ENCODE measurements around the gene SLFNL1.

SLFNL1 gene

GRCh38 chr1:40986328-40986783 is 35.2 kb downstream of the SLFNL1 start:
- no peak for DNase-seq (ENCODE audit: low spot score)

DNA sequence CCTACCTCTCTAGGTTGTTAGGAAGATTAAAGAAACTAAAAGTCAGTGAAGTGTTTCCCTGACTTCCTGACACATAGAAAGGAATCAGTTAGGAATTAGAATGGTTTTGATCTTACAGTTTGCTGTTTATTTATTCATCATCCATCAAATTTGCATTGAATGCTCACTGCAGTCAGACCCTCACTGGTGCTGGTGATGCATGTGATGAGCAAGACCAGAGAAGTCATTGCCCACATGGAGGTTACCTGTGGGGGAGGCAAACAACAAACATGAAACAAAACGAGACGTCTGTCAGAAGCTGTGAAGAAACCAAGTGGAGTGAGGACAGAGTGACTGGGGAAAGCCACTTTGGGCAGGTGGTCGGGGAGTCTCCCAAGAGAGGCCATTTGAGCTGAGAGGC is 35.6 kb downstream of the SLFNL1 start:
- no peak for DNase-seq (ENCODE audit: low spot score)

- DNase-seq (ENCODE audit: low spot score): no peak
These were observed 36.4 kb downstream of the SLFNL1 start for GRCh38 chr1:40985161-40985560.

GRCh38 chr1:40984531-40984930 is 37.0 kb downstream of the SLFNL1 start:
- no peak for DNase-seq (ENCODE audit: low spot score)

- peak; percentile 51 for DNase-seq (ENCODE audit: low spot score)
These were observed 37.5 kb downstream of the SLFNL1 start for GRCh38 chr1:40984066-40984465.

DNA sequence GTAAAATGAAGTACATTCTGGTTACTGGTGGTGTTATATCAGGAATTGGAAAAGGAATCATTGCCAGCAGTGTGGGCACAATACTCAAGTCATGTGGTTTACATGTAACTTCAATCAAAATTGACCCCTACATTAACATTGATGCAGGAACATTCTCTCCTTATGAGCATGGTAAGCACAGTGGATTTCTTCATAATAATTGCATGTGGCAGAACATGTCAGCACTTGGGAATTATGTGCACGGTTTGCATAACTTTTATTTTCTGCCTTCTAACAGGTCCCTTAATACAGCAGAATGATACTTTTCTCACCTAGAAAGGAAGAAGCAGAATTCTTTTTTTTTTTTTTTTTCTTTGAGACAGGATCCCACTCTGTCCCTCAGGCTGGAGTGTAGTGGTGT is 38.2 kb downstream of the SLFNL1 start:
- no peak for DNase-seq (ENCODE audit: low spot score)

DNA sequence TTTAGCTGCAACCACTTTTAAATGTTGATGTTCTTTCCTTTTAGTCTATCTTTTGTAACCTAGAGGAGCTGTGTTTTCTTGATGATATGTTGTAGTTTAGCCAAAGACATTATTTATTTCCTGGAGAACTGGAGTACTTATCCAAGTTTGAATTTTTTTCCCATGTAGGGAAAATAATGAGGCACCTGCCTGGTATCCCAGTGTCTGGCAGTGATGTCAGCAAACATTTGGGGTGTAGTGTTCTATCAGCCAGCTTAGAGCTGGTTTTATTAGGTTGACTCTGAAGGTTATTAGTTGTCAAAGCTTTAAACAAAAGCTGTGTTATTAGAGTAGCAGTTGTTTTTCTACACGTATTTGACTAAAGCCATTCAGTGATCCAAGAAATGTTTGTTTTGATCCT is 38.8 kb downstream of the SLFNL1 start:
- DNase-seq (ENCODE audit: low spot score): no peak

- peak; percentile 42 for DNase-seq (ENCODE audit: low spot score)
These were observed 39.7 kb downstream of the SLFNL1 start for GRCh38 chr1:40981691-40982448.

GRCh38 chr1:40980453-40981121 is 40.9 kb downstream of the SLFNL1 start:
- DNase-seq (ENCODE audit: low spot score): no peak

GRCh38 chr1:40980068-40980452 is 41.5 kb downstream of the SLFNL1 start:
- DNase-seq (ENCODE audit: low spot score): no peak

DNA sequence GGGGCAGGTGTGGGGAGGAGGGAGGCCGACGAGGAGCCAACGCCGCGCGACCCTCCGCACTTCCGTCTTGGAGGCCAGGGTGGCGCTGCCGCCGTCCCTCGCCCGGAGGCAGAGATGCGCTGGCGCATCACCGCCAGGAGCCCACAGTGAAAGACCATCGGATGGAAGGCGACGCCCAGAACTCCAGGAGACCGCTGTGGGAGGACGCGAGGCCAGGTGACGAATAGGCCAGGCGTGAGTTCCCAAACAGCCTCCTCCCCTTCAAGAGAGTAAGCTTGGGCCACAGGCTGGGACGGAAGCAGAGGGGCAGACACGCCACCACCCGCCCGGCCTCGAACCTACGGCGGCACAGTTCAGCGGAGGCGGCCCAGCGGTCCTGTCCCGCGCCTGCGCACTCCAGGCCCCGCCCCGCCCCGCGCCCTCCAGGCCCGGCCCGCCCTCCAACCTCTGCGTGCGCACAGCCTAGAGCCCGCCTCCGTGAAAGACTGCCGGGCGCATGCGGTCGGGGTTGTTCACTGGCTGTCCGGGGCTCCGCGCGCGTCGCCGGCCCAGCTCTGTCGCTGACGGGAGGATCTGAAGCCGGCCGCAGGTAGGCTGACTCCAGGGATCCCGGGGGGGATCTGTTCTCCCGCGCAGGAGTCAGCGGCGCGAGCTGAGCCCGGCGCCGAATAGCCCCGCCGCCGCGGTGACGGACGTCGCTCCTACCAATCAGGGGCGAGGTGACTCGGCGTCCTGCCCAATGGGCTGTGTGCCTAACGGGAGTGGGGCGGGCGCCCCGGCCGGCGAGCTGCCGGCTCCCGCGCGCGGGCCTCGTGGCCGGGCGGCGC is 42.1 kb downstream of the SLFNL1 start, which contains the start of gene CTPS1:
TSS of gene CTPS1 (plus strand) at position 456 of the 827 bp plus-strand sequence. CDS start 3,595 bp downstream, outside the sequence.
- DNase-seq (ENCODE audit: low spot score): peak; percentile 99

DNA sequence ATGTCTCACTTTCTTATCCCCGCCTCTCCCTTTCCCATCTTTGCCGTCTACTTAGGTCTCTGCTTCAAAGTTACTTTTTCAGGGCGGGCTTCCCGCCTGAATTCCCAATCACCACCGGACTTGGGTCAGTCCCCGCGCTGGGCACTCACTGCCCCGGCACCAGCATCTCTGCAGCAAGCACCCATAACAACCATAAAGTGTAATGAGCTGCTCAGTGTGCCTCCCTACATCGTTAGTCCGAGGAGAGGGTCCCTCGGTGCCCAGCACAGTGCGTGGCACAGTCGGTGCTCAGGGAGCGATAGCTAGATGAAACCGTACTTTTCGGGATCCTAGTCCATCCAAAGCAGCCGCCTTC is 42.7 kb downstream of the SLFNL1 start:
- no peak for DNase-seq (ENCODE audit: low spot score)

DNA sequence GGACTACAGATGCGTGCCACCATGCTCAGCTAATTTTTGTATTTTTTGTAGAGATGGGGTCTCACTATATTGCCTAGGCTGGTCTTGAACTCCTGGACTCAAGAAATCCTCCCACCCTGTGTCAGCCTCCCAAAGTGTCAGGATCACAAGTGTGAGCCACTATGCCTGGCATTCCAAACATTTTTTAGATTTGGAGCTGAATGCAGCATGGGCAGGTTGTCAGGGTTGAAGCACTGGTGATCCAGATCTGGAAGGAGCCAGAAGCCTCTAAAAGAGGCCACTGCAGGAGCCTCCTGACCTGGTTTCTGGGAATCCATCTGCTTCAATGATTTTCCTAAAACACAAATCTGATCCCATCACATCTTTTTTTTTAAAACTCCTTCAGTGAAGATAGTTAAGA is 43.8 kb downstream of the SLFNL1 start:
- peak; percentile 18 for DNase-seq (ENCODE audit: low spot score)

DNA sequence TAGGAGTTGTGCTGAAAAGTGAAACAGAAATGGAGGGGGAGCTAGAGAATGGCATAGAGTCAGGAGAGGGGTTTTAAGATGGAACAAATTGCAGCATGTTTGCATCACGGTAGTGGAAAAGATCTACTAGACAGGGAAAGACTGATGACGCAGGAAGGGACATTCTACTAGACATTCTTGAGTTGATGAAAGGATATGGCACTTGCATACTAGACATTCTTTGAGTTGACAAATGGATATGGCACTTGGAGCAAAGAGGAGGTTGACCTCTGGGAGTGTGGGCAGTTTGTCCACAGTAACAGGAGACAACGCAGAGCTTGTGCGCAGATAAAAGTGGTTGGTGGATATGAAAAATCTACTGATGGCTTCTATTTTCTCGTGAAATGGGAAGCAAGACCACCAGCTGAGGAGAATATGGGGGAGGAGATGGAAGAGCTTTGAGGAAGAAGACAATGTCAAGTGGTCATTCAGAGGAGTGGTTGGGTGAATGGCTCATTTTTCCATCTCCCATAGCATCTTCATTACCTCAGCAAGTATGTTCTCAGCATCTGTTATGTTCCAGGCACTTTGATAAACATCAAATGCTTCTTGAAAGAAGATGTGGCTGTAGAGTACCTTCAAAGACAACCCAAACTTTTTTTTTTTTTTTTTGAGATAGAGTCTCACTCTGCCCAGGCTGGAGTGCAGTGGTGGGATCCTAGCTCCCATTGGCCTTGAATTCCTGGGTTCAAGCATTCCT is 44.4 kb downstream of the SLFNL1 start:
- DNase-seq (ENCODE audit: low spot score): peak; percentile 39

GRCh38 chr1:40974945-40975344 is 46.6 kb downstream of the SLFNL1 start:
- DNase-seq (ENCODE audit: low spot score): no peak

GRCh38 chr1:40973912-40974311 is 47.6 kb downstream of the SLFNL1 start:
- DNase-seq (ENCODE audit: low spot score): no peak

- DNase-seq (ENCODE audit: low spot score): no peak
These were observed 49.6 kb downstream of the SLFNL1 start for GRCh38 chr1:40971966-40972365.

DNA sequence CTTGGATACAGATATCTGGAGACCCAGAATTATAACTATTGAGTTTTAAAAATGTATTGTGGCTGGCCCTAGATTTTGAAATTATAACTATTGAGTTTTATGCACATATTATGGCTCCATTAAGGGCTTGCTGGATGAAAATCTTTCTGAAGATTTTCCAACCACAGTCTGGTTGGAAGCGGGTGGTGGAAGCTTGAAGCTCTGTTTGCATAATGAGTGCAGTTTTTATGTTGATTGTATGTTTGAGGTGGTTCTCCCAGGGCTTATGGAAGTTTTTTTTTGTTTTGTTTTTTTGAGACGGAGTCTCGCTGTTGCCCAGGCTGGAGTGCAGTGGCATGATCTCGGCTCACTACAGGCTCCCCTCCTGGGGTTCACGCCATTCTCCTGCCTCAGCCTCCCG is 52.1 kb downstream of the SLFNL1 start:
- no peak for DNase-seq (ENCODE audit: low spot score)

GRCh38 chr1:40966417-40966816 is 55.1 kb downstream of the SLFNL1 start:
- no peak for DNase-seq (ENCODE audit: low spot score)

Data from GM03348 (cell line).